Sigmoid colon (tissue), 4 donors: ENCODE results near the gene FGF3.

Experiments
- EP300 ChIP-seq, 4 donors: sonication (generic); formaldehyde crosslinking; IDR thresholded peaks; one replicate each; pipeline ENCODE4 v1.6.1; 2017; ENCODE audit warnings: antibody characterized with exemption in 4 of 4
- POLR2A ChIP-seq, 2 donors: fragments of 450-650 bp; IDR thresholded peaks; one replicate each; pipeline ENCODE4 v1.6.1; 2016; ENCODE audit warnings: antibody characterized with exemption in 2 of 2, mild to moderate bottlenecking in 2 of 2, moderate library complexity in 2 of 2
- POLR2AphosphoS5 ChIP-seq, 4 donors: sonication (generic); formaldehyde crosslinking; IDR thresholded peaks; one replicate each; pipeline ENCODE4 v1.6.1; 2017; ENCODE audit warnings: antibody characterized with exemption in 4 of 4
- TF ChIP-seq, protein P1 (sequence below), 4 experiments: fragments of 450-650 bp in 3 of 4; fragments of 200-600 bp in 1 of 4; IDR thresholded peaks; one replicate each; pipeline ENCODE4 v1.5.1; 2016 to 2019; ENCODE audit warnings: antibody characterized with exemption in 4 of 4, mild to moderate bottlenecking in 3 of 4, moderate library complexity in 2 of 4

DNA sequence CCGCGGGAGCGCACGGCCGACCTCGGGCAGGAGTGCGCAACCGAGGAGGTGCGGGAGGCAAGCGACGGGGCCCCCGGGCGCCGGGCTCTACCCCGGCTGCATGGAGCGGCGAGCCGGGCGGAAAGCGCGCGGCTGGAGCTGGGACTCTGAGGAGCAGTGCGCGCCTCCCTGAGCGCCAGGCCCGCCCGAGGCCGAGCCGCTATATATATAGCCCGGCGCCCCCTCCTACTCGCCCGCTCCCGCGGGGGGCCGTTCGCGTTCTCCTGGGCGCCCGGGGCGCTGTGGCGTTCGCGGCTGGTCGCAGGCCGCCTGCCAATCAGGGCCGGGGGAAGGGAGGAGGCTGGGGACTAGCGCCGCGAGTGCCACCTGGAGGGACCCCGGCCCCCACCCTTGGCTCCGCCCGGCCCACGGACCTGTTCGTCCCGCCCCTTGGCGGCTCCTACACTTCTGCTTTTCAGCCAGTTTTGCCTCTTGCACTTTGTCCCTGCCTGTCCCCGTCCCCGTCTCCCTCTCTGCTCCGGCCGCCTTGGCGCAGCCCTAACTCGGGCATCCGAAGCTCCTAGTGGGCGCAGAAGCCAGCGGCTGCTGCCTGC is 44.0 kb downstream of the FGF3 start, which contains the start of gene FGF4:
- TF ChIP-seq, protein P1, sequence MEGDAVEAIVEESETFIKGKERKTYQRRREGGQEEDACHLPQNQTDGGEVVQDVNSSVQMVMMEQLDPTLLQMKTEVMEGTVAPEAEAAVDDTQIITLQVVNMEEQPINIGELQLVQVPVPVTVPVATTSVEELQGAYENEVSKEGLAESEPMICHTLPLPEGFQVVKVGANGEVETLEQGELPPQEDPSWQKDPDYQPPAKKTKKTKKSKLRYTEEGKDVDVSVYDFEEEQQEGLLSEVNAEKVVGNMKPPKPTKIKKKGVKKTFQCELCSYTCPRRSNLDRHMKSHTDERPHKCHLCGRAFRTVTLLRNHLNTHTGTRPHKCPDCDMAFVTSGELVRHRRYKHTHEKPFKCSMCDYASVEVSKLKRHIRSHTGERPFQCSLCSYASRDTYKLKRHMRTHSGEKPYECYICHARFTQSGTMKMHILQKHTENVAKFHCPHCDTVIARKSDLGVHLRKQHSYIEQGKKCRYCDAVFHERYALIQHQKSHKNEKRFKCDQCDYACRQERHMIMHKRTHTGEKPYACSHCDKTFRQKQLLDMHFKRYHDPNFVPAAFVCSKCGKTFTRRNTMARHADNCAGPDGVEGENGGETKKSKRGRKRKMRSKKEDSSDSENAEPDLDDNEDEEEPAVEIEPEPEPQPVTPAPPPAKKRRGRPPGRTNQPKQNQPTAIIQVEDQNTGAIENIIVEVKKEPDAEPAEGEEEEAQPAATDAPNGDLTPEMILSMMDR (IDR thresholded peaks at IDR 0.05), result no peak
- TF ChIP-seq POLR2A (IDR thresholded peaks at IDR 0.05) (no peak), EP300 (IDR thresholded peaks at IDR 0.05) (no peak), POLR2AphosphoS5 (IDR thresholded peaks at IDR 0.05) (no peak)
